Panc1 (cell line): ENCODE results near the gene SCAMP1.

Experiments used
- POLR2AphosphoS5 ChIP-seq: IDR thresholded peaks from 2 replicates; pipeline ENCODE4 v1.6.1; 2012; ENCODE audit warnings: mild to moderate bottlenecking, low read depth, low read length, moderate library complexity
- TF ChIP-seq, protein P1 (sequence below): fragments of 450-650 bp; IDR thresholded peaks from 2 replicates; pipeline ENCODE4 v1.5.1; 2017; ENCODE audit warnings: mild to moderate bottlenecking

DNA sequence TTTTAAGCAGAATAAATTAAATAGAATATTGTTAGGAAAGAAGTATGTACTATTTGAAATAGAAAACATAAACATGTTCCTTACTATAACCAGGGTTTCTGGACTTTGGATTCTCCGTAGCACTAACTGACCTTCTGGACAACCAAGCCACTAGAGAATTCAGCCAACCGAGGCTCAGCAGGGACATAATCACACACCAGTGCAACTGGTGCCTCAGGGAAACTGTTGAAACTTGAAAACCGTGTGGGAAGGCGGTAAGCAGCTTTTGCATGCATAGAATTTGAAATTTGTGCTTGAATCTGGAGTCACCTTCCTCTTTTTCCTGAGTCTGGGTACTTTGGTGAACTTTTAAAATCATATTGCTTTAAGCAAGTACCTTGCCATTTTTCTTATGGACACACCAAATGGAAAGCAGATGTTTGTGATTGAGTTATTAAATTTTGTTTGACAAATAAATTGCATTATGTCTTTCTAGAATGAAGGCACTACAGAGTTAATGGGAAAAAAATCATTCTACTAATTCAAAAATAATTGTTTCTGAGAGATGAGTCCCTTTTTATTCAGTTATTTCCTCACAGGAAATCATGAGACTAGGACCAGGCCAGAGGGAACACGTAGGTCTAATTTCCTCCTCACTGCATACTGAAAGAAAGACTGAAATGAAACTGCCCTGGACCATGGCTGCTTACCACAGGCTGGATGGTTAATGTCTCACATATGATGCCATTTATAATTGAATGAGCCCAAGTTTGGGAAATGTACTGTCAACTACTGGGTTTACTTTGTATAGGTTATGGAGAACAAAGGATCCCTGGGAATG is 20.6 kb upstream of the SCAMP1 start:
- TF ChIP-seq, protein P1, sequence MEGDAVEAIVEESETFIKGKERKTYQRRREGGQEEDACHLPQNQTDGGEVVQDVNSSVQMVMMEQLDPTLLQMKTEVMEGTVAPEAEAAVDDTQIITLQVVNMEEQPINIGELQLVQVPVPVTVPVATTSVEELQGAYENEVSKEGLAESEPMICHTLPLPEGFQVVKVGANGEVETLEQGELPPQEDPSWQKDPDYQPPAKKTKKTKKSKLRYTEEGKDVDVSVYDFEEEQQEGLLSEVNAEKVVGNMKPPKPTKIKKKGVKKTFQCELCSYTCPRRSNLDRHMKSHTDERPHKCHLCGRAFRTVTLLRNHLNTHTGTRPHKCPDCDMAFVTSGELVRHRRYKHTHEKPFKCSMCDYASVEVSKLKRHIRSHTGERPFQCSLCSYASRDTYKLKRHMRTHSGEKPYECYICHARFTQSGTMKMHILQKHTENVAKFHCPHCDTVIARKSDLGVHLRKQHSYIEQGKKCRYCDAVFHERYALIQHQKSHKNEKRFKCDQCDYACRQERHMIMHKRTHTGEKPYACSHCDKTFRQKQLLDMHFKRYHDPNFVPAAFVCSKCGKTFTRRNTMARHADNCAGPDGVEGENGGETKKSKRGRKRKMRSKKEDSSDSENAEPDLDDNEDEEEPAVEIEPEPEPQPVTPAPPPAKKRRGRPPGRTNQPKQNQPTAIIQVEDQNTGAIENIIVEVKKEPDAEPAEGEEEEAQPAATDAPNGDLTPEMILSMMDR, result no peak
- TF ChIP-seq POLR2AphosphoS5, result no peak
